Measurements from ENCODE around the gene NFATC1. TPM values are rescaled to one million over a fixed set of nuclear protein-coding genes. Genes with fewer than 3 reads are reported as not detected.

The NFATC1 gene
- total RNA-seq, 2 donors from 2014 or later, result 27.6 to 40.8 TPM

DNA sequence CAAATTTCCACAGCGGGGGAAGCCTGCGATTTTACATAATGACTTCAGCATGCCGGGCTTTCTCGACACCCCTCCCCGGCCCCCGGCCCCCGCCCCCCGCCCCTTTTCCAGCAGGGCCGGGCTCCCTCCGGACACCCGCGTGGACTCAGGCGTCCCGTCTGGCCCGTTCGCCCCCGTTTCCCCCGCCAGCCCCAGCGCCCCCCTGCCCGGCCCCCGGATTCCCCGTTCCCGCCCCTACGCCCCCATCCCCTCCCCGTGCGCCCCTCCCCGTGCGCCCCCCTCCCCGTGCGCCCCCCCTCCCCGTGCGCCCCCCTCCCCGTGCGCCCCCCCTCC is 456 bp upstream of the NFATC1 start:
- ATAC-seq (ENCODE audit: insufficient number of reproducible peaks, low FRiP score, low read depth), result no peak
- Histone ChIP-seq H3K4me1 (ENCODE audit: control insufficient read depth in 1 of 2, low read depth in 2 of 2) (peaks cover 20 to 32% of the 10 kb centered on the region in 2 donors), H3K9me3 (no peaks in the 10 kb centered on the region), H3K36me3 (no peaks in the 10 kb centered on the region), H3K27me3 (replicated peaks; ENCODE audit: insufficient read depth) (no peaks in the 10 kb centered on the region), H3K27ac (peak overlapping the region; percentile 95 to 98), H3K4me3 (peak overlapping the region; percentile 75)
- DNase-seq (ENCODE audit: low spot score), result no peak
- TF ChIP-seq, protein P1, sequence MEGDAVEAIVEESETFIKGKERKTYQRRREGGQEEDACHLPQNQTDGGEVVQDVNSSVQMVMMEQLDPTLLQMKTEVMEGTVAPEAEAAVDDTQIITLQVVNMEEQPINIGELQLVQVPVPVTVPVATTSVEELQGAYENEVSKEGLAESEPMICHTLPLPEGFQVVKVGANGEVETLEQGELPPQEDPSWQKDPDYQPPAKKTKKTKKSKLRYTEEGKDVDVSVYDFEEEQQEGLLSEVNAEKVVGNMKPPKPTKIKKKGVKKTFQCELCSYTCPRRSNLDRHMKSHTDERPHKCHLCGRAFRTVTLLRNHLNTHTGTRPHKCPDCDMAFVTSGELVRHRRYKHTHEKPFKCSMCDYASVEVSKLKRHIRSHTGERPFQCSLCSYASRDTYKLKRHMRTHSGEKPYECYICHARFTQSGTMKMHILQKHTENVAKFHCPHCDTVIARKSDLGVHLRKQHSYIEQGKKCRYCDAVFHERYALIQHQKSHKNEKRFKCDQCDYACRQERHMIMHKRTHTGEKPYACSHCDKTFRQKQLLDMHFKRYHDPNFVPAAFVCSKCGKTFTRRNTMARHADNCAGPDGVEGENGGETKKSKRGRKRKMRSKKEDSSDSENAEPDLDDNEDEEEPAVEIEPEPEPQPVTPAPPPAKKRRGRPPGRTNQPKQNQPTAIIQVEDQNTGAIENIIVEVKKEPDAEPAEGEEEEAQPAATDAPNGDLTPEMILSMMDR (IDR thresholded peaks at IDR 0.05), result no peak

DNA sequence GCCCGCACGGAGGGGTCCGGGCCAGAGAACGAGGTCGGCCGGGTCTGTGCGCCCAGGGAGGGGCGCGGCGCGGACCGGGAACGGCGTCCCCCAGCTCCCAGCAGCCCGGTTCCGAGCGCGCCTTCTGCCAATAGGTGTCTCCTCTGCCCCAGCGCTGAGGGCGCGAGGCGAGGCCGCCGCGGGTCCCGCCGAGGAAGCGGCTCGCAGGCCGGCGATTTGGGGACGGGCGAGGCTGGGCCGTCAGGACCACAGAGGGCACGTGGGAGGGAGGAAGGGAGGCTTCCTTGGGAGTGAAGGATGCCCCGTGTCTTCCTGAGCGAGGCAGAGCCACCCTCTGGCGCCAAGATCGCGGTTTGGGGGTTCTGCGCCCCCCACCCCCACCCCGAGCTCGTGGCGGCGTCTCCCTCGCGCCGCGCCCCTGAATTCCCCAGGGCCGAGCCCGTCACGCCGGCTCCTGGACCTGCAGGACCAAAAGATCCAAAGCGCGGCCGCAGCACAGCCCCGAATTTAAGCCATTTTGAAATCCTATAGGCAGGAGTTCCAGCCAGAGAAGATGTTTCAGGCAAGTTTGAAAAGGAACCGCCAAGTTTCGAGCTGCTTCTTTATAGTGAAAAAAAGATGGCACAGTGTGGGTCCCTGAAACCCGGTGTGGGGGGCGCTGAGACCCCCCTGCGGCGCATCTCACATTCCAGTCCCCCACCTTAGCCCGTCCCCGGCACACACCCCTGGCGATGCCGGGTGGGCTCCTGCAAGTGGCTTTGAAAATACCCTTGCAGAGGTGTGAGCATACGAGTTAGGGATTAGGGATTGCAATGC is 909 bp downstream of the NFATC1 start:
- Histone ChIP-seq H3K27me3 (replicated peaks; ENCODE audit: insufficient read depth) (no peaks in the 10 kb centered on the region), H3K27ac (peak overlapping the region; percentile 79 to 93), H3K4me3 (peak overlapping the region; percentile 82), H3K4me1 (ENCODE audit: control insufficient read depth in 1 of 2, low read depth in 2 of 2) (peaks cover 20 to 32% of the 10 kb centered on the region in 2 donors), H3K9me3 (no peaks in the 10 kb centered on the region), H3K36me3 (no peaks in the 10 kb centered on the region)
- TF ChIP-seq, protein P1 (IDR thresholded peaks at IDR 0.05), result no peak
- ATAC-seq (ENCODE audit: insufficient number of reproducible peaks, low FRiP score, low read depth) (no peak), DNase-seq (ENCODE audit: low spot score) (no peak)

DNA sequence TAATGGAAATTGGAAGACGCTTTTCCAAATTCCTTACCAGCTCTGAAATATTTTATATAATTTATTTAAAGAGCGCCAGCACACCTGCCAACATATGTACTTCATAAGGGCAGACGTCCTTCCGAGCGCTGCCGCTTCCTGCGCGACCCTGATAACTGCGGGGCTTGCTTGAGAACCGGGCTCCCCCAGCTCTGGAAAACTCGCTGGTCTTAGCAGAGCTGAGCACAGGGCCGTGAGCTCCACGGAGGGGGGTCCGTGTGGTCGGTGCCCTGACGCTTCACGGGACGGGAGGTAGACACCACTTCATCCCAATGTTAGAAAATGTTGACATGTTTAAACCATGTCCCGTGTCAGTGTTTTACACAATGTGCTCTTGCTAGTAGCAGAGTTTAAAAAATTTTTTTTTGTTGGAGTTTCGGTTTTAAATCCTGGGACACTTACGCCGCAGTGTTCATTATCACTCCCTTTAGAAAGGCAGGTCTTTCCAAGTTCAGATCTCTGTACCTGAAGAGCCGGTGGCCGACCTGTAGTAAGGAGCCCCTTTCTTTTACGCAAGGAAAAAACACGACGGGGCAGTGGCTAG is 1.6 kb downstream of the NFATC1 start:
- no peak for ATAC-seq (ENCODE audit: insufficient number of reproducible peaks, low FRiP score, low read depth)
- no peak for DNase-seq (ENCODE audit: low spot score)
- Histone ChIP-seq H3K4me3 (peak overlapping the region; percentile 82), H3K9me3 (no peaks in the 10 kb centered on the region), H3K27ac (no peak overlapping the region), H3K4me1 (ENCODE audit: control insufficient read depth in 1 of 2, low read depth in 2 of 2) (peaks cover 20 to 37% of the 10 kb centered on the region in 2 donors), H3K27me3 (replicated peaks; ENCODE audit: insufficient read depth) (no peaks in the 10 kb centered on the region), H3K36me3 (no peaks in the 10 kb centered on the region)
- TF ChIP-seq, protein P1 (IDR thresholded peaks at IDR 0.05), result no peak

DNA sequence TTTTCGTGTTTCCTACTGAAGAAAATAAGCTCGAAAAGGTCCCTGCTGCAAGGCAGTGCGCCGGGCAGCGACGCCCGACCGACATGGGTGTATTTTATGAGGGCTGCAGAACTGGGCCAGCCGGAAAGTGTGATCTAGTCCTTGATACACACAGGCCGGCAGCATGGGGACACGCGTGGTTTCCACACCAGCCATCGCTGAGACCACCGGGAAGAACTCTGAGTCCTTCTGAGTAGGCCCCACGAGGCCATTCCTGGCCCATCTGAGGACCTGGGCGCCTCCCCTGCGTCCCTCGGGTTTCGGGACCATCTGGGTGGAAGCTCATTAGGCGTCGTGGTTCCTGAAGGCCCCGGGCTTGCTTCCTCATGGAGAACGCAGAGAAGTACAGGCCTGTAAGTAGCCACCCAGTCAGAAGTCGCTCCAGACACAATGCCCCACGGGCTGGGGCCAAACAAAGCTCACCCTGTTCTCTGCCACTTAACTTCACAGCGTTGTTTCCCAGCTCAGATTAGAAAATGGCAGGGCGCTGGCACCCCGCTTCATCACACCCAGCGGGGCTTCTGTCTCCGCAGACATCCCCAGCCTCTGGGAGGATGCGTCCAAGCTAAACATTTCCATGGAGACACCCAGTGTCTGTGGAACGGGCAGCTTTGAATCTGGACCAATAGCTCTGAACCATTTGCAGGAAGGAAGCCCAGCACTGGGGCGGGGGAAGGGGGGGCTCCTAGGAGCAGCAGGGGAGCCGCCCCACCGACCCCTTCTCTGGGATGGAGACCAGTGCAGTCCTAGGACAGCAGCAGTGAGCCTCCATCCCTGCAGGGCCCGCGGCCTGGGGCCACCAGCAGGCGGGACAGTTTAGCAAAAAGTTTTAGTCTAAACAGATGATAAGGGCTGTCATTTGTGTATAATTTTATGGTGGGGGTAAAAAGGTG is 2.4 kb downstream of the NFATC1 start:
- no peaks in the 10 kb centered on the region for H3K9me3 ChIP-seq
- peaks cover 18 to 38% of the 10 kb centered on the region in 2 donors for H3K4me1 ChIP-seq (ENCODE audit: control insufficient read depth in 1 of 2, low read depth in 2 of 2)
- H3K36me3 ChIP-seq, result no peaks in the 10 kb centered on the region
- H3K27me3 ChIP-seq (replicated peaks; ENCODE audit: insufficient read depth), result no peaks in the 10 kb centered on the region
- ATAC-seq (ENCODE audit: insufficient number of reproducible peaks, low FRiP score, low read depth) (no peak), DNase-seq (ENCODE audit: low spot score) (no peak)
- TF ChIP-seq, protein P1 (IDR thresholded peaks at IDR 0.05), result no peak
- H3K4me3 ChIP-seq, result no peak overlapping the region
- no peak overlapping the region for H3K27ac ChIP-seq
